NK-92 treated with Interleukin-12 subunit alpha and Interleukin-12 subunit beta, amount 100 ng/mL, for 24 hours (cell line): Measurements from ENCODE around the gene TMEM190.
A peak's percentile ranks its signal among the peaks of the same experiment; 100 is the strongest.

Source experiments
- DNase-seq: peaks from one replicate; lab custom pipeline; 2025; lab: John Stamatoyannopoulos, UW

Gene TMEM190

DNA sequence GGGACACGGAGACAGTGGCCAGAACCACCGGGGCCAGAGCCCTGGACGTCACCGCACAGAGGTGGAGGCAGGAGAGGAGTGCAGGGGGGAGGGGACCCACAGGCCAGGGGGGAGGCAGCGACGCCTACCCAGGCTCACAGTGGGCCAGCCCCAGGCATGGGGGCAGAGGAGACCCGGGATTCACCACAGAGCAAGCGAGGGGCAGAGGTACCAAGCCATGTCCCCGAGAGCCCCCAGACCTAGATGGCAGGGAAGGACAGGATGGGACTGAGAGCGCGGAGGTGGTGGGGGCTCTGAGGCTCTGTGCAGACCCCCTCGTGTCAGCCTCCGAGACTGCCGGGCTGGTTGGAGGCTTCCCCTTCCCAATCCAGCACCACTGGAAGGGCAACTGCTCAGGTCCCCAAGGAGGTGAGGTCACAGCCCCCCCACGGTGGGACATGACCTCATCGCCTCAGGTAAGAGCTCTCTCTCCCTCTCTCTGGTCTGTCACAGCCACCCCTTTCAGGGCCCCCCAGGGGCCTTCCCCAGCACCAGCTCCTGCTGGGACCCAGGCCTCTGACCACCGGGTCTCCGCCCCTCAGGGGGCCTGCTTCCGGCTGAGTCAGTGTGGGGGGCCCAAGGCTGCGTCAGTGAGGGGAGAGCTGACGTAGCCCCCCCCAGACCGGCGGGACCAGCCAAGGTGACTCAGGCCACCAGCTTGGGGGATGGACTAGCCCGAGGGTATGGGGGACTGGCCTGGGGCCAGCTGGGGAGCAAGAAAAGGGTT is 4.1 kb upstream of the TMEM190 start:
- no peak for DNase-seq

DNA sequence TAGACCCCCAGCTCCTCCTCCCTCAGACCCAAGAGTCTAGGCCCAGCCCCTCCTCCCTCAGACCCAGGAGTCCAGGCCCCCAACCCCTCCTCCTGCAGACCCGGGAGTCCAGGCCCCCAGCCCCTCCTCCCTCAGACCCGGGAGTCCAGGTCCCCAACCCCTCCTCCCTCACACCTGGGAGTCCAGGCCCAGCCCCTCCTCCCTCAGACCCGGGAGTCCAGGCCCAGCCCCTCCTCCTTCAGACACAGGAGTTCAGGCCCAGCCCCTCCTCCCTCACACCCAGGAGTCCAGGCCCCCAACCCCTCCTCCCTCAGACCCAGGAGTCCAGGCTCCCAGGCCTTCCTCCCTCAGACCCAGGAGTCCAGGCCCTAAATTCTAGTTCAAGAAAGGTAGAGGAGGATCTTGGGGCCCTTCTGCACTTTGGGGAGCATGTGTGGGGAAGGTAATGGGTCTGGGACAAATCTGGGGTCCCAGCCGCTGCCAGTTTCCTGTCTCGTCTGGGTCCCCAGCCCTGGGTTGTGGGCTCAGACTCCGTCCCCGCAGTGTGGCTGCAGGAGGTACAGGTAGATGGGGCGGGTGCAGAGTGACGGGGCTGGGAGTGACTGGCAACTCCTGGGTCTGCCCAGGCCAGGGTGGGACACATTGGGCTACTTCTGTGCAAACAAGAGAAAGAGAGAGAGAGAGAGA is 3.2 kb upstream of the TMEM190 start:
- no peak for DNase-seq

DNA sequence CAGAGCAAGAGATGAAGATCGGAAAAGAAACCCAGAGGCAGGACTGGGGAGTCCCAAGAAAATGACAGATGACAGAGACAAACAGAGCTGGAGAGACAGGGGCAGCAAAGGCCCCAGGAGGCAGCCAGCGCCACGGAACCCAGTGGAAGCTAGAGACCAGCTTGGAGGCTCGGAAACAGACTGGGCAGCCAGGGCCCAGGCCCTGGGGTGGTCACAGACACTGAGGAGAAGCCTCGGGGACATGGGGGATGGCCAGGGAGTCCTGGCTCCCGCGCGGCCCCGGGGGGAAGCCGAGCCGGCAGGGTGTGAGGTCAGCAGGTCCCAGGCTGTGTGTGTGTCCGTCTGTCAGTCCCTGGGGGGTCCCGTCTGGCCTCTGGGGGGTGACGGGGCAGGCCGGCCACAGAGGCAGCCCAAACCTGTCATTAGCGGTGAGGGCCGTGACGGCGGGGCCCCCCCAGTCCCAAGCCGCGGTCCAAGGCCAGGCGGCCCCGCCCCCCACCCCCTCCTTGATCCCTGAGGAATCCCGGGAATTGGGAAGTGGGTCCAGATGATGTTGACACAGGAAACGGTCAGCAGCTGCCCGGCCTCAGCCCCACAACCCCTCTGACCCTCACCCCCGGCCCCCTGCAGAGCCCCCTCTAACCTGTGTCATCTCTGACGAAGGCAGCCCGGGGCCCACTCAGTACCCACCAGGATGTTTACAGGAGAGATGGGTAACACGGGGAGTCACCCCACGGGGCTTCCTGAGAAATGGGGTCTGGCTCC is 2.5 kb upstream of the TMEM190 start:
- DNase-seq: no peak

DNA sequence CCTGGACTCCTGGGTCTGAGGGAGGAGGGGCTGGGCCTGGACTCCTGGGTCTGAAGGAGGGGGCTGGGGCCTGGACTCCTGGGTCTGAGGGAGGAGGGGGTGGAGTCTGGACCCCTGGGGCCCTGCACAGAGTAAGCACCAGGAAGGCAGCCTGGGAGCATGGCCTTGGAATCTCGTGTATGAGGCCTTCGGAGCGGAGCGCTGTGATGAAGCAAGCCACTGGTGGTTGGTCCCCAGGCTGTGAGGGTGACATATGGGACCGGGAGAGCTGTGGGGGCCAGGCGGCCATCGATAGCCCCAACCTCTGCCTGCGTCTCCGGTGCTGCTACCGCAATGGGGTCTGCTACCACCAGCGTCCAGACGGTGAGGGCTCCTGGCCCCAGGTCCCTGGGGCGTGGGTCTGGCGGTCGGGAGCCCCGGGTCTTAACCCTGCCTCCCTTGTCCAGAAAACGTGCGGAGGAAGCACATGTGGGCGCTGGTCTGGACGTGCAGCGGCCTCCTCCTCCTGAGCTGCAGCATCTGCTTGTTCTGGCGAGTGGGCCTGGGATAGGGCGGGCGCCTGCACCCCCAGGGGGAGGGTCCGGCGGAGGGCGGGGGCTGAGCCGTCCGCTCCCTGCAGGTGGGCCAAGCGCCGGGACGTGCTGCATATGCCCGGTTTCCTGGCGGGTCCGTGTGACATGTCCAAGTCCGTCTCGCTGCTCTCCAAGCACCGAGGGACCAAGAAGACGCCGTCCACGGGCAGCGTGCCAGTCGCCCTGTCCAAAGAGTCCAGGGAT is 918 bp downstream of the TMEM190 start:
- DNase-seq: no peak

DNA sequence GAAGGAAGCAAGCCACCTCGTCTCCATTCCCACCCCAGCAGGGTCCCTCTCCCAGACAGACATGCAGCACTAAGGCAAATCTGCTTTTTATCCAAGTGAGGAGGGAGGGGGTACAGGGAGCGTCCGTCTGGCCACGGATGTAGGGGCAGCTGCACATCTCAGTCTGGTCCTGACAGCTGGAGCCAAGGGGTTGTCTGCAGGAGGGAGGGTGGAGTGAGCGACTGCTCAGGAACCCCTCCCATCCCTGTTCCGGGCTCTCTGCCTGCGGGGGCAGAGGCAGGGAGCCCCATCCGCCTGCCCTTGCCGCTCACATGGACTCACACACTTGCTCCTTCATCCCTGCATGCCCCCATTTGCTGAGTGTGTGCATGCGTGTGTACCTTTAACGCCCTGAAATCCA is 2.5 kb downstream of the TMEM190 start:
- no peak for DNase-seq

DNA sequence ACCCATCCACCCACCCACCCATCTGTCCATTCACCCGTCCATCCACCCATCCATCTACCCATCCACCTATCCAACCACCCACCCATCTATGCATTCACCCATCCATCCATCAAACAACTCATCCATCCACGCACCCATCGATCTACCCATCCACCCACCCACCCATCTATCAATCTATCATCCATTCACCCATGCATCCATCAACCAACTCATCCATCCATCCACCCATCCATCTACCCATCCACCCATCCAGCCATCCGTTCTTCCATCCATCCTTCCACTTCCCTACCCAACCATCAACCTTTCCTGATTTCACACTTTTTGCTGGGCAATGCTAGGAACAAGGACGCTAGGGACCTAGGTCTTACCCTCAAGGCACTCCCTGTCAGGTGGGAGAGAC is 5.4 kb downstream of the TMEM190 start:
- DNase-seq: no peak

DNA sequence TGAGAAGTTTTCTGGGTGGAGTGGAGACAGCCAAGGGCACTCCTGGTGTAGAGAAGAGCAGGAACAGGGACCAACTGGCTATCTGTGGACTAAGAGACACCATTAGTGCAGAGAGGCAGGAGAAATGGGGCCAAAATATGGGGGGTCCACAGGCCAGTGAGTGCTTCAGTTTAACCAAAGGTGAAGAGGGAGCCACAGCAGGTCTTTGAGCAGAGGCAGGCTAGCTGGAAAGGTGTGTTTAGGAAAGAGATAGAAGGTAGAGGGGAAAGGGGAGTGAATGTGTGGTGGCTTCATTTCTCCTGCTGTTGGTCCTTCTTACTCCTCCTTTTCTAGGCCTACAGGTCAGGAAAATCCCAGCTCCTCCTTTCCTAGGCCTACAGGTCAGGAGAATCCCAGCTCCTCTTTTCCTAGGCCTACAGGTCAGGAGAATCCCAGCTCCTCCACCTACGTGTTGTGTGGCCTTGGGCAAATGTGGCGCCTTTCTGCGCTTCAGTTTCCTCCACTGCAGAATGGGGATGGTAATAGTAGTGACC is 6.0 kb downstream of the TMEM190 start:
- no peak for DNase-seq

DNA sequence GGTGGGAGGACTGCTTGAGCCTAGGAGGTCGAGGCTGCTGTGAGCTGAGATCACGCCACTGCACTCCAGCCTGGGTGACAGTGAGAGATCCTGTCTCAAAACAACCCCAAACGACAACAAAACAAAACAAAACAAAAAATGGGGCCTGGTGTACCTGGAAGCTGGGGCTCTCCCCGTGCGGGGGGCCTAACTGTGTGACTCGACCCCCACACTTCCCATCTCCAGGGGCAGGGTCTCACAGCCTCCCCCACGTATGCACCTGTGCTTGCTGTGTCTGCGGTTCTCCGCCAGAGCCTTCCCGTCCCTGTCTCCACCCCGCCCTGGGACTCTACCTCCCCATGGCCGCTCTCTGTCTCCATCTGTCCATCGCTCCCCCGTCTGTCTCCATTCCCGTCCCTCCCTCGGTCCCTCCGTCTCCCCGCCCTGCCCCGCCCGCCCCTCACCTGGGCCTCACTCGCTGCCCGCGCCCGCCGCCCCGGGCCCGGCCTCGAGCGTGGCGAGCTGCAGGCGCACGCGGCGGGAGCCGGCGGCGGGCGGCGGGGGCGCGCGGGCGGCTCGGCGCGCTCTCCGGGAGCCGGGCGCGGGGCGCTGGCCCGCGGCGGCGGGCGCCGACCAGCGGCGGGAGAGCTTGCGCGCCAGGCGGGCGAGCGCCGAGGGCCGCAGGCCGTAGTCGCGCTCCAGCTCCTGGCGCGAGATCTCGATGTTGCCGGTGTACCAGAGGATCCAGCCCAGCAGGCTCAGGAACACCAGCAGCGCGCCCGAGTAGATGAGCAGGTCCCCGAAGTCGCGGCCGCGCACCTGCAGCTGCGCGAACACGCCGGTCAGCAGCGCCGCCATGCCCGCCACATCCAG is 6.9 kb downstream of the TMEM190 start:
- peak; percentile 47 for DNase-seq

DNA sequence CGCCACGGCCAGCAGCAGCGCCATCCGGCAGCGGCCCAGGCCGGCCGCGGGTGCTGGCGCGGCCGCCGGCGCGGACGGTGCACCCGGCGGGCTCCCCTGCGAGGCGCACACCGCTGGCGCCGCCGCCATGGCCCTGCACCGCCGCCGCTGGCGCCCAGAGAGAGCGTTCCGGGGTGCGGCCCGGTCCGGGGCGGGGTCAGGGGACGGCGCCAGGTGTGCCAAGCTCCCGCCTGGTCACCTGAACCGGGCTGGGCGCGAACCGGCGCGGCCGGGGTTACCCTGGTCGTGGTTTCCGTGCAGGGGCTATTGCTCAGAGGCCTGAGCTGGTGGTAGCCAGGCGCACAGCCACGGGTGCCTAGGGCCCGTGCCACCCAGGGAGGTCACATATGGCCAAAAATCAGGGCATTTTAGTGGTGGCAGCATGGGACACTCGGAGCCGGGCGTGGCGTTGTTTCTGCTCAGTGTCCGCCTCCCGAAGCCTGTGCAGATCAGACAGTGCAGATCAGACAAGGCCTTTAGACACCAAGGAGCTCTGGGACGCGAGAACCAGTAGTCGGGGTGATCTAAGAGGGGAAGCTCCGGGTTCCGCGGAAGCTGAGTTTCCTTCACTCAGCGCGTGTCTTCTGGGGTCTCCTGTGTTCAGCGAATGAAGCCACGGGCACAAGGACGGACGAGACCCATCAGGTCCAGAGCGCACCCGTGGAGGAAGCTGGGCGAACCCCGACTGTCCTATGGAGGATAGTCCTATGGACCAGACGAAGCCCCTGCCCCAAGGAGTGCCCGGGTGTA is 7.7 kb downstream of the TMEM190 start, which contains the start of gene TMEM238:
TSS of gene TMEM238 (minus strand) at position 162 of the 789 bp plus-strand sequence. CDS start at position 129, 33 bp downstream.
- DNase-seq: peak; percentile 39

DNA sequence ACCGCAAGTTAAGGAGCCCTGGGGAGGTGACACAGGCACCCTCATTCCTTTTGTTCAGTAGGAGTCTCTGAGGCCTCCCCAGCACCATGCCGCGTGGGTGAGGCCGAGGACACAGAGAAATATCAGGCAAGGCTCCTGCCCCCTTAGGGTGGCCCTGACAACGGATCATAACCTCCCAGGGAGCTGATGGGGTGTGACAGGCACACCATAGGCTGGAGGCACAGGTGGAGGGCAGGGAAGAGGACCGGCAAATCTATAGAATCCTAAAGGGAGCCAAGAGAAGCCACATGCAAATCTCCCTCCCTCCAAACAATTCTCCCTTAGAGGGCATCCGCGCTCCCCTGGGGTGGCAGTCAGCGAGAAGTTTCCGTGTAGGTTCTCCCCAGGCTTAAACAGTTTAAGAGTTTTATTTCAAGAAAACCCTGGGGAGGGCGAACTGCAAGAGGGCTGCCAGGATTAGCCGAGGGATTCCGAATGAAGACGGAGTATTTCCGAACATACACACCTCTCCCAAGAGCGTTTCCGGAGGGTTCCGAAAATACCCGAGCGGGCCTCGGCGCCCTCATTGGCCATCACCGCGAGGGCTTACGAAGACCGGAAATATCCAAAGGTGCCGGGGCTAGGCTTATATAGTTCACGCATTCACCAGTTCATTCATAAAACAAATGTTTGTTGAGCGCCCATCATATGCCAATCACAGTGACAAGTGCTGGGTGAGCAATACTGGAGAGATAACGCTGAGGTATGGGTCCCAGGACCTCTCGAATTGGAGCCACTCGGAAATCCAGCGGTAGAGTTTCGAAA is 8.5 kb downstream of the TMEM190 start:
- peak; percentile 90 for DNase-seq

DNA sequence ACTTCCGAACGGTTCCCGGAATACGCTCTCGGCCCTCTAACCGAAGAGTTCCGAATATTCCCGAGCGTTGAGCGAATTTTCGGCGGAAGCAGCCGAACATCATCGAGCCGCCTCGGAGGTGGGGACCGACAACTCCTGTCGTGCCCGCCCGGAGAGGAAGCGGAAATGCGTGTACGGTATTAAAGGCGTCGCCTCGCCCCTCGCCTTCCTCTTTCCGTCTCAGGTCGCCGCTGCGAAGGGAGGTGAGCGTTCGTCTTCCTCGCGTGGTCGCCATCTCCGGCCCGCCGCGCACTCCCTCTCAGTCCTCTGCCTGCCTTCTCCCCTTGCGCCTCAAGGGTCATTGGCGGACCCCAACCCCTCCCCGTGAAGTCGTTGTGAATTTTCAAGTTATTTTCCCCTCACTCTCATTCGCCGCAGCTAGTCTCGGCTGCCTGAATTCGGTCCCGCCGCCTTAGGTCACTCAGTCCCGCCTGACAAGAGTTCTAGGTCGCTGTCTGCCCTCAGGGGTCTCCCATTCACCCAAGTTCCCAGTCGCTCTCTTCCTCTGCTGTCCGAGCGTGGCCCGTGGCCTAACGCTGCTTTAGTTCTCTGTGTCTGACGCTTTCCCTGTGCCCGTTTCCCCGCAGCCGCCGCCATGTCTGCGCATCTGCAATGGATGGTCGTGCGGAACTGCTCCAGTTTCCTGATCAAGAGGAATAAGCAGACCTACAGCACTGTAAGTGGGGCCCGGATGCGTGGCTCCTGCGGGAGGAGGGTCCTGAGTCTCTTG is 9.3 kb downstream of the TMEM190 start, which contains the start of gene RPL28:
TSS of gene RPL28 (plus strand) at position 209 of the 769 bp plus-strand sequence. CDS start at position 635, 426 bp downstream.
- peak; percentile 96 for DNase-seq

DNA sequence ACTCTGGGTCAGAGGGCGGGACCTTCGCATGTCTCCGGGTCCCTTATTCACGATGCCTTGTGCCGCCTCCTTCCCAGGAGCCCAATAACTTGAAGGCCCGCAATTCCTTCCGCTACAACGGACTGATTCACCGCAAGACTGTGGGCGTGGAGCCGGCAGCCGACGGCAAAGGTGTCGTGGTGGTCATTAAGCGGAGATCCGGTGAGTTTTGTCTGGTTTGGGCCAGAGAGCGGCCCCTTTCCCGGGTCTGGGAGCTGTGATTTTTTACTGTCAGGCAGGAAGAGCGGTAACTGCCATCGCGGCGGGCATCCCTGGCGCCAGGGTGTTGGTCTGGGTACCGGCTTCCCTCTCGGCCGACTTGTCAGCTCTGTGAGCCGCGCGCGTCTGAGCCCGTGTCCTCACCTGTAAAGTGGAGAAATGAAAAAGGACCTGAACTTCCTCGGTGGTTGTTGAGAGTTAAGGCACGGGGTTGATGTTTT is 9.9 kb downstream of the TMEM190 start:
- no peak for DNase-seq

DNA sequence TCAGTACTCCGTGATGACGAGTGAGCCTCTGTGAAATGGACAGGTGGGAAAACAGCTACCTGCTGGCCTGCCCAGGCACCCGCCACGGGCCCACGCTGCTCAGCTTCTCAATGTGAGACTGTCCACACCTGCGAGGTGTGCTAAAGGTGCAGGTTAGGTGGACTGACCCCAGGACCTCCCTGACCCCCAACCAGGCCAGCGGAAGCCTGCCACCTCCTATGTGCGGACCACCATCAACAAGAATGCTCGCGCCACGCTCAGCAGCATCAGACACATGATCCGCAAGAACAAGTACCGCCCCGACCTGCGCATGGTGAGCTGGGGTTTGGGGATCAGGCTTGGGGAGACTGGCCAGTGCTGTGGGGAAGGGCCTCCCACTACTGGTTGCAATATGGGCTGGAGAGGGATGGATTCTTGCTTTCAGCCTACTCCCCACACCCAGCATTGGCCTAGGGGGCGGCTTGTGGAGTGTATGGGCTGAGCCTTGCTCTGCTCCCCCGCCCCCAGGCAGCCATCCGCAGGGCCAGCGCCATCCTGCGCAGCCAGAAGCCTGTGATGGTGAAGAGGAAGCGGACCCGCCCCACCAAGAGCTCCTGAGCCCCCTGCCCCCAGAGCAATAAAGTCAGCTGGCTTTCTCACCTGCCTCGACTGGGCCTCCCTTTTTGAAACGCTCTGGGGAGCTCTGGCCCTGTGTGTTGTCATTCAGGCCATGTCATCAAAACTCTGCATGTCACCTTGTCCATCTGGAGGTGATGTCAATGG is 11.3 kb downstream of the TMEM190 start:
- DNase-seq: no peak

DNA sequence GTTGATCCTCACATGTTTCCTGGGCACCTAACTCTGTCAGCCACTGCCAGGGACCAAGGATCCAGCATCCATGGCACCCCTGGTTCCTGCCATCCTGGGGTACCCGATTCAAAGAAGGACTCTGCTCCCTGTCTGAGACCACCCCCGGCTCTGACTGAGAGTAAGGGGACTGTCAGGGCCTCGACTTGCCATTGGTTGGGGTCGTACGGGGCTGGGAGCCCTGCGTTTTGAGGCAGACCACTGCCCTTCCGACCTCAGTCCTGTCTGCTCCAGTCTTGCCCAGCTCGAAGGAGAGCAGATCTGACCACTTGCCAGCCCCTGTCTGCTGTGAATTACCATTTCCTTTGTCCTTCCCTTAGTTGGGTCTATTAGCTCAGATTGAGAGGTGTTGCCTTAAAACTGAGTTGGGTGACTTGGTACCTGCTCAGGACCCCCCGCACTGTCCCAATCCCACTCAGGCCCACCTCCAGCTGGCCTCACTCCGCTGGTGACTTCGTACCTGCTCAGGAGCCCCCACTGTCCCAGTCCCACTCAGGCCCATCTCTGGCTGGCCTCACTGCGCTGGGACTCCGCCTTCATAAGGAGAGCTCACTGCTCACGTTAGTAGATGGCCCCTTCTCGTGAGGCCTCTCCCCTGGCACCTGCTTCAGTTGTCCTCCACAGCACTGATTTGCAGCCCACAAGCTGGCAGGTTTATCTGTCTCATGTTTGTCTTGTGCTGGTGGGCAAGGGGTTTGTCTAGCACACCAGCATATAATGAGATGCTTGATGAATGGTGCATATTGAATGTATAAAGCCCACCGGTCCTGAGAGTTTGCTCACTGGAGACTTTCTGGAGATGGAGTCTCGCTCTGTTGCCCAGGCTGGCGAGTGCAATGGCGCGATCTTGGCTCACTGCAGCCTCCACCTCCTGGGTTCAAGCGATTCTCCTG is 13.0 kb downstream of the TMEM190 start:
- no peak for DNase-seq

DNA sequence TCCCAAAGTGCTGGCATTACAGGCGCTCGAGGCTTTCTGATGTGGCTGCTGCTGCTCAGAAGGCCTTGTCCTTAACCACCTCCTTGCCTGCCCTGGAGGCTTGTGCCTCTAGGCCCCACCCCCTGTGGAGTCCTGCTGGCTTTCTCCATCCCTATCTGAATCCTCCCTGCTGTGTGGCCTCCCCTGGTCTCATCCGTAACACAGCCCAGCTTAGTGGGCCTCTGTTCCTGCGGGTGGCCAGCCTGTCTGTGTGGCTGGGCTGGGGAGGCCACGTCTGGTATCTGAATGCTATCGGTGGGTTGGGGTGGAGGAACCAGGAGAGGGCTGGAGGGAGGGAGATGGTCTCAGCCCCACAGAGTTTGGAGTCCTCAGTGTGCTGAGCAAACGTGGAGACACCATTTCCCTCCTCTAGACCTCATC is 13.8 kb downstream of the TMEM190 start:
- no peak for DNase-seq

DNA sequence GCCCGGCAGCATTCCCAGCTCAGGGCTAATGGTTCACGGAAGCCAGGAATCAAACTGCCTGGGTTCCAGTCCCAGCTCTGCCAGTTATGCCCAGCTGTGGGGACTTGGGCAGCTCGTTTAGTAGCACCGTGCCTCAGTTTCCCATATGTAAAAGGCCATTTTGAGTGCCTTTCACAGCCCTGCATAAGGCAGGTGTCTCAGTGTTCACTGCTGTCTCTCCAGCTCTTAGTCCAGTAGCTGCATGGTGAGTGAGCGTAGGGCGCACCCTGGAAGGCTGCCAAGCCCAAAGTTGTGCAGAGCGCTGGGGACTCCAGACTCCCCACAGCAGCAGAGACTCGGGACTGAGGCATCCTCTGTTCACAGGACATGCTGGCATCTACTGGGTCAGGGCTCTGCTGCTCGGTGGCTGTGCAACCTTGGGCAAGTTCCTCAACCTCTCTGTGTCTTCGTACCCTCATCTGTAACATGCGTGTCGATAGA is 14.6 kb downstream of the TMEM190 start:
- no peak for DNase-seq
